ENCODE results near the gene OCRL. TPM values are rescaled to one million over a fixed set of nuclear protein-coding genes. Genes with fewer than 3 reads are reported as not detected.

OCRL gene
- total and polyA plus RNA-seq, 2 of the 13 experiments (the other 11 are each of a cell fraction or from before 2014, with no cell fraction given), result 13.4 to 32.0 TPM

DNA sequence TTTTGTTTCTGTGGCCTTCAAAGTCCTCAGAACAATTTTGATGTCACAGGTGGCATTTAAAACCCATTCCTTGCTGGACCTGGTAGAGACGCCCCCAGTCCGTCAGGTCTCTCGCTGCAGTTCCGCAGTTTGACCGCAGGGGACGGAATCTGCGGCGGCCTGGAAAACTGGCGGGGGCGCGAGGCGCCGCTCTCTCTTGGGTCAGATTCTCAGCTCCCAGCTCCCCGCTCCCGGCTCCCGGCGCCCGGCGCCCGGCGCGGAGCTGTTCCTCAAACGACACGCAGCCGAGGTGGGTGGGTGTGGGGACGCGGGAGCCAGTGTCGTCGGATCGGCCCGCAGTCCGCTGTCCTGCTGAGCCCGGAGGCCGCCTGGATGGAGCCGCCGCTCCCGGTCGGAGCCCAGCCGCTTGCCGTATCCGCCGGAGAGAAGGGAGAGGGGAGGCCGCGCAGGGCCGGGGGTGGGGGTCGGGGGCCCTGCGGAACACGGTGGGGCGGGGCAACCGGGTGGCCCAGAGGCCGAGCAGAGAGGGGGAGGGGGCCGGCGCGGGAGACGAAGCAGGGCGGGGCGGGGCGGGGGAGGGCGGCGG is at the start of gene OCRL (continued):
- TF ChIP-seq, protein P1, sequence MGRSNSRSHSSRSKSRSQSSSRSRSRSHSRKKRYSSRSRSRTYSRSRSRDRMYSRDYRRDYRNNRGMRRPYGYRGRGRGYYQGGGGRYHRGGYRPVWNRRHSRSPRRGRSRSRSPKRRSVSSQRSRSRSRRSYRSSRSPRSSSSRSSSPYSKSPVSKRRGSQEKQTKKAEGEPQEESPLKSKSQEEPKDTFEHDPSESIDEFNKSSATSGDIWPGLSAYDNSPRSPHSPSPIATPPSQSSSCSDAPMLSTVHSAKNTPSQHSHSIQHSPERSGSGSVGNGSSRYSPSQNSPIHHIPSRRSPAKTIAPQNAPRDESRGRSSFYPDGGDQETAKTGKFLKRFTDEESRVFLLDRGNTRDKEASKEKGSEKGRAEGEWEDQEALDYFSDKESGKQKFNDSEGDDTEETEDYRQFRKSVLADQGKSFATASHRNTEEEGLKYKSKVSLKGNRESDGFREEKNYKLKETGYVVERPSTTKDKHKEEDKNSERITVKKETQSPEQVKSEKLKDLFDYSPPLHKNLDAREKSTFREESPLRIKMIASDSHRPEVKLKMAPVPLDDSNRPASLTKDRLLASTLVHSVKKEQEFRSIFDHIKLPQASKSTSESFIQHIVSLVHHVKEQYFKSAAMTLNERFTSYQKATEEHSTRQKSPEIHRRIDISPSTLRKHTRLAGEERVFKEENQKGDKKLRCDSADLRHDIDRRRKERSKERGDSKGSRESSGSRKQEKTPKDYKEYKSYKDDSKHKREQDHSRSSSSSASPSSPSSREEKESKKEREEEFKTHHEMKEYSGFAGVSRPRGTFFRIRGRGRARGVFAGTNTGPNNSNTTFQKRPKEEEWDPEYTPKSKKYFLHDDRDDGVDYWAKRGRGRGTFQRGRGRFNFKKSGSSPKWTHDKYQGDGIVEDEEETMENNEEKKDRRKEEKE (IDR thresholded peaks at IDR 0.05), result no peak
- no peak for TF ChIP-seq ZNF256 (CRISPR knock-in tag; conservative IDR thresholded peaks at IDR 0.05)
- no peak for TF ChIP-seq IRF2 (CRISPR knock-in tag; IDR thresholded peaks at IDR 0.05)
- TF ChIP-seq ZHX1 (CRISPR knock-in tag; IDR thresholded peaks at IDR 0.05; ENCODE audit: low read depth), result no peak
- peak in 1 of 2 experiments; percentile 29; a peak in 1 of 4 replicates for TF ChIP-seq POLR2A (IDR thresholded peaks at IDR 0.05; ENCODE audit: insufficient read depth in 1 of 2, low read depth in 2 of 2, low read length in 2 of 2)
- TF ChIP-seq ARID4A (CRISPR knock-in tag; IDR thresholded peaks at IDR 0.05; ENCODE audit: borderline replicate concordance), result peak; percentile 44; the same call in 1 of the 2 replicates
- TF ChIP-seq GATAD1 (CRISPR knock-in tag; IDR thresholded peaks at IDR 0.05), result peak; percentile 62
- TF ChIP-seq ZNF768 (CRISPR knock-in tag; IDR thresholded peaks at IDR 0.05), result 0 out of 2 replicates have a peak, but pooled peaks have one; percentile 11
- TF ChIP-seq ZNF460 (CRISPR knock-in tag; IDR thresholded peaks at IDR 0.05; ENCODE audit: borderline replicate concordance), result no peak
- no peak for TF ChIP-seq ATF7-NPFF (CRISPR knock-in tag; IDR thresholded peaks at IDR 0.05; ENCODE audit: low read depth)
- TF ChIP-seq XRCC5 (optimal IDR thresholded peaks at IDR 0.05; ENCODE audit: low read length), result peak; percentile 23
- TF ChIP-seq HMGXB4 (CRISPR knock-in tag; IDR thresholded peaks at IDR 0.05; ENCODE audit: borderline replicate concordance in 1 of 2, low read depth in 1 of 2), result peak; percentile 72 to 82
- TF ChIP-seq GLMP (CRISPR knock-in tag; IDR thresholded peaks at IDR 0.05; ENCODE audit: borderline replicate concordance), result no peak
- TF ChIP-seq THAP11 (CRISPR knock-in tag; IDR thresholded peaks at IDR 0.05), result peak; percentile 45; the same call in 1 of the 2 replicates
- TF ChIP-seq MED1 (CRISPR knock-in tag; IDR thresholded peaks at IDR 0.05), result 0 out of 2 replicates have a peak, but pooled peaks have one; percentile 25
- no peak for TF ChIP-seq ZNF263 (CRISPR knock-in tag; IDR thresholded peaks at IDR 0.05)
- TF ChIP-seq PHF8 (CRISPR knock-in tag; IDR thresholded peaks at IDR 0.05), result peak; percentile 70

Data from HepG2 (cell line).